ENCODE measurements around the gene CMAS.
"Not testable (repeated sequence)": the region's sequence is repeated elsewhere in the genome, so short reads cannot be mapped to it uniquely, and the experiment has no call there.

CMAS gene

GRCh38 chr12:22046090-22046967 lies at the start of gene CMAS:
Gene CMAS (plus strand): TSS chr12:22046218. CDS start chr12:22046304, 86 bp downstream.
- peak; percentile 91 for DNase-seq

- no peak for DNase-seq
Observed at GRCh38 chr12:21998295-21998694, 47.7 kb upstream of the CMAS start.

GRCh38 chr12:21998782-21999181 lies 47.2 kb upstream of the CMAS start:
- DNase-seq: no peak

- DNase-seq: no peak
Observed at GRCh38 chr12:22002430-22002829, 43.6 kb upstream of the CMAS start.

- not testable (repeated sequence) for DNase-seq
Observed at GRCh38 chr12:22007794-22008193, 38.2 kb upstream of the CMAS start.

- DNase-seq: no peak
Observed at GRCh38 chr12:22008196-22008595, 37.8 kb upstream of the CMAS start.

- DNase-seq: no peak
Observed at GRCh38 chr12:22014041-22014782, 31.8 kb upstream of the CMAS start.

GRCh38 chr12:22014783-22015144 lies 31.3 kb upstream of the CMAS start:
- no peak for DNase-seq

GRCh38 chr12:22016982-22017381 lies 29.0 kb upstream of the CMAS start:
- no peak for DNase-seq

GRCh38 chr12:22018860-22019259 lies 27.2 kb upstream of the CMAS start:
- DNase-seq: no peak

- DNase-seq: not testable (repeated sequence)
Observed at GRCh38 chr12:22023489-22023888, 22.5 kb upstream of the CMAS start.

GRCh38 chr12:22029491-22029890 lies 16.5 kb upstream of the CMAS start:
- DNase-seq: no peak

- DNase-seq: no peak
Observed at GRCh38 chr12:22029991-22030390, 16.0 kb upstream of the CMAS start.

- no peak for DNase-seq
Observed at GRCh38 chr12:22032732-22033131, 13.3 kb upstream of the CMAS start.

GRCh38 chr12:22034709-22035506 lies 11.1 kb upstream of the CMAS start:
- no peak for DNase-seq

GRCh38 chr12:22037947-22038346 lies 8.1 kb upstream of the CMAS start:
- DNase-seq: no peak

- no peak for DNase-seq
Observed at GRCh38 chr12:22038734-22039133, 7.3 kb upstream of the CMAS start.

GRCh38 chr12:22039361-22039760 lies 6.7 kb upstream of the CMAS start:
- no peak for DNase-seq

GRCh38 chr12:22042976-22043669 lies 2.9 kb upstream of the CMAS start:
- no peak for DNase-seq

GRCh38 chr12:22043943-22044342 lies 2.1 kb upstream of the CMAS start:
- DNase-seq: no peak

- no peak for DNase-seq
Observed at GRCh38 chr12:22044391-22044790, 1.6 kb upstream of the CMAS start.

- no peak for DNase-seq
Observed at GRCh38 chr12:22046968-22047390, 961 bp downstream of the CMAS start.

- no peak for DNase-seq
Observed at GRCh38 chr12:22047494-22047893, 1.5 kb downstream of the CMAS start.

Data from right forelimb (tissue), 1 donor.